GM18909 (cell line): ENCODE data around the gene BAZ2B.

Experiments
- ATAC-seq: cut with Tn5 transposase; IDR thresholded peaks from one replicate; pipeline ENCODE4 v1.9.1; 2021; ENCODE audit warnings: mild to moderate bottlenecking; ENCODE audit not compliant: unreplicated experiment, poor library complexity

The BAZ2B gene

GRCh38 chr2:159283529-159283928 lies 332.8 kb downstream of the BAZ2B start:
- no peak for ATAC-seq

GRCh38 chr2:159281002-159281401 lies 335.3 kb downstream of the BAZ2B start:
- ATAC-seq, result no peak

GRCh38 chr2:159279700-159280099 lies 336.6 kb downstream of the BAZ2B start:
- no peak for ATAC-seq

GRCh38 chr2:159275111-159275510 lies 341.2 kb downstream of the BAZ2B start:
- no peak for ATAC-seq

- no peak for ATAC-seq
Measured at GRCh38 chr2:159272156-159272555, 344.2 kb downstream of the BAZ2B start.

- no peak for ATAC-seq
Measured at GRCh38 chr2:159270744-159271379, 345.5 kb downstream of the BAZ2B start.
